ENCODE results near the gene SMARCD2. TPM values are rescaled to one million over a fixed set of nuclear protein-coding genes. Genes with fewer than 3 reads are reported as not detected.

SMARCD2 gene
- total RNA-seq, 1 donor from 2014 or later = 84.7 TPM

DNA sequence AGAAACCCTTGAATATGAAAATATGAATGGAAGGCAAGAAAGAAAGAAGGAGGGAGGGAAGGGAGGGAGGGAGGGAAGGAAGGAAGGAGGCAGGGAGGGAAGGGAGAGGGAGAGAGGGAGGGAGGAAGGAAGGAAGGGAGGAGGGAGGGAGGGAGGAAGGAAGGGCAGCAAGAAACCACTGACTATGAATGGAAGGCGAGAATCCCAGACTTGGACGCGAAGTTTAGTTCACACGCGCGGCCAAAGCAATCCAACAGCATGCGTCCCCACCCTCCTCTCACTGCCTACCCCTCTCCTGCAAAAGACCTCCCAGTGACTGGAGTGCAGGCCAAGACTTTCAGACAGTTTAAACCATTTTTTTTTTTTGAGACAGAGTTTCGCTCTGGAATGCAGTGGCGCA, 7.9 kb upstream of the SMARCD2 start:
- DNase-seq (ENCODE audit: low spot score) = no peak

DNA sequence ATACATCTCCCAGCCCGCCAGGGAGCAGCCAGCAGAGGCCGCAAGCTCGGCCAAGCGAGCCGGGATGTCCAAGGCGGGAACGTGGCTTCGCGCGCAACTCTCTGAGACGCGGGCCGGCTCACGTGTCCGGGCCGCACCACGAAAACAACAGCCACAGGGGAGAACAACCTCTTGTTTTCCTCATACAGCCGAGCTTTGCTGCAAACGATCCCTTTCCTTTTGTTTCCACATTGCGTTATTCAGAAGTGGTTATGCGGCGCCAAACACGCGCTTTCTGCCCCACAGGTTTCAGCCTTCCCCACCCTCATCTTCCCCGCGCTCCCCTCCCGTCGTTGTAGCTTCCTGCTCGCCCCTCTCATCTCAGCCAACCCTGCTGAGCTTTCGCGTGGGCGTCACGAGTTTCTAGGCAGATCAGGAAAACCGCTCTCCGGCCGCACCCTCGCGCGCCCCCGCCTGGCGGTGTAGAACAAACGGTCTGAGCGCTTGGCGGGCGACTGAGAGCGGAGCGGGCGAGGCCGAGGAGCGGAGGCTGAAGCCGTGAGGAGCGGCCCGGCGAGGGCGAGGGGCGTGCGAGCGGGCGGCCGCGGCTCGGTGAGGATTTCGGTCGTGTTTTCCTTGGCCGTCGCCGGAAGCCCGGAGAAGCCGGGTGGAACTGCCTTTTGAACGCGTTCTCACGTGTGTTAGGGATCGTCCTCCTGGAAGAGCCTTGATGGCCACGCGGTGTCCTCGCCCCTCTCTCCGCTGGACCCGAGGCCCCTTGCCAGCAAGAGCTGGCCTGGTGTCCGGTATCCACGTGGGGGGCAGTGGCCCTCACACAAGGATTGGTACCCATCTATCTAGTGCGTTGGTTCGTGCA, 6.6 kb upstream of the SMARCD2 start:
- peak; percentile 90 for DNase-seq (ENCODE audit: low spot score)

DNA sequence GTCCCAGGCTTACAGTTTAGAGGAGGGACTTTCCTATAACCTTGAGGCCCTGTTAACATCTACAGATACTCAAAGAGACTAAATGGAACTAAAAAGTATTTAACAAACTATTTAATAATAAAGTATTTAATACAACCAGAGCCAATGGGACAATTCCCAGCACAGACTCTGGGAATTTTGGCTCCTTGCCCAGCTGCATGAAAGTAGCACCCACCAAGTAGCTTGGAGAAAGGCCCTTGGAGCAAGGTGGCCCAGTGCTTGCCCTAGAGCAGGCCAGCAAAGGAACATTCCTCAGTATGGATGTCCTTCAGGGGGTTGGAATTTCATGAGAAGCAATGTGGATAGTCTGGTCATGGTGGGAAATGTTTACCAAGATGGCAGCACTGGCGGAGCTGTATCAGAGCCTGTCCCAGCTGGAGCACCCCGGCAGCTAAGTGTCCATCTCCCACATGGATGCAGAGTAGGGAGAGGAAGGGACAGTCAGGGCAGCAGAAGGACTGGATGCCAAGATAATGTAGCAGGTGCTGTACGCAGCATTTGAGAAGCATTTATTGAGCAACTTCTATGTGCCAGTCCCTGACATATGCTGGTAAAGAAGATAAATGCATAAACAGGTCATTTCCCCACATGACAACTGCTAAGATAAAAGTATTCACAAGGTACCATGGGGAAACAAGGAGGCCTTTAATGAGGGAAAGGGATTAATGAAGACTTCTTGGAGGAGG, 5.2 kb upstream of the SMARCD2 start:
- no peak for DNase-seq (ENCODE audit: low spot score)

DNA sequence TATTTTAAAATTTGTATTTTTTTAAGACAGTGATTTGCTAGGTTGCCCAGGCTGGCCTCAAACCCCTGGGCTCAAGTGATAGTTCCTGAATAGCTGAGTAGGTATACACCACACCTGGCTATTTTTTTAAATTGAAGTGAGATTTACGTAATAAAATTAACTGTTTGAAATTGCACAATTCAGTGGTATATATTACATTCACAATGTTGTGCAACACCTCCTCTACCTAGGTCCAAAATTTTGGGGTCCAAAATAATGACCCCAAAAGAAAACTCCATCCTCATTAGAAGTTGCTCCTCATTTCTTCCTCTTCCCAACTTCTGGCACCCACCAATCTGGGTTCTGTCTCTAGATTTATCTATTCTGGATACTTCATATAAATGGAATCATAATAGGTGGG, 3.0 kb upstream of the SMARCD2 start:
- DNase-seq (ENCODE audit: low spot score) = no peak

DNA sequence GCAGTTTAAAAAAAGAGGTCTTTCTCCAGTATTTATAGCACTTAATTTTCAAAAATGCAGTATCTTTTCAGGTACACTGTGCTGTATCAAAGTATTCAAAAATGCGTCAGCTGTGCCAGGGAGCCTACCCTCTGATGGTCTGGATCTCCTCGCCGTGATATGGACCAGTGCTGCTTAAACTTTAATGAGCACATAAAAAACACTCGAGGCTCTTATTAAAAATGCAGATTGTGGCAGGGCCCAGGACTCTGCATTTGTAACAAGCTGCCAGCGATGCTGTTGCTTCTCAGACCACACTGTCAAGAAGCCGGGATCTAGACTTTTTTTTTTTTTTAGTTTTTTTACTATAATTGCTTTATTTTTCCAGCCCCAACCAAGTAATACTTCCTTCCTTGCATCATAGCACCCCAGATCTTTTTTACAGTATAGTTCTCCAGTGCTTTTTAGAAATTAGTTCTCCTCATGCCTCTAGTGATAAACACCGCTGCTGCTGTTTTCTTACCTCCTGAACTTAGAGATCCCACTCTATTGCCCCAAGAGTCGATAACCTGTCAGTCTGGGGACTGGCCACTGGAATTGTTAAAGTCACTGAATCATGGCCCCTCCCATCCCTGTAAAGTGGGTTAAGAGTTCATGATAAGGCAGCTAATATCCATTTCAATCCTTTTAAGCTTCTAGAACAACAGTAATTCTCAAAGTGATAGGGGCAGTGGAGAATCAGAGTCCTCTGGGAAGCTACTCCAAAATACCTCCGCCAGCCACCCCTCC, 1.6 kb upstream of the SMARCD2 start:
- no peak for DNase-seq (ENCODE audit: low spot score)

DNA sequence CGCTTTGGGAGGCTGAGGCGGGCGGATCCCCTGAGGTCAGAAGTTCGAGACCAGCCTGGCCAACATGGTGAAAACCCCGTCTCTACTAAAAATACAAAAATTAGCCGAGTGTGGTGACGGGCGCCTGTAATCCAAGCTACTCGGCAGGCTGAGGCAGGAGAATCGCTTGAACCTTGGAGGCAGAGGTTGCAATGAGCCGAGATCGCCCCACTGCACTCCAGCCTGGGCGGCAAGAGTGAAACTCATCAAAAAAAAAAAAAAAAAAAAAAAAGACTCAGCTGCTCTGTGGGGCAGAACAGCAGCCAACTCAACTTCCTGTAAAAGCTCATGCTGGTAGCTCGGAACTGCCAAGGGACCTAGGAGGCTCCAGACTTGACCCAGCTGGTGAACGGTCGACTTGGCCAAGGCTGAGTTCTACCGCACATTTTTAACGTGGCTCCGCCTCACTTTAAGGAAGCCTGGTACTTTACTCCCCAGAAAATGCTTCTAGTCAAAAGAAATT, 953 bp upstream of the SMARCD2 start:
- DNase-seq (ENCODE audit: low spot score) = peak; percentile 35

DNA sequence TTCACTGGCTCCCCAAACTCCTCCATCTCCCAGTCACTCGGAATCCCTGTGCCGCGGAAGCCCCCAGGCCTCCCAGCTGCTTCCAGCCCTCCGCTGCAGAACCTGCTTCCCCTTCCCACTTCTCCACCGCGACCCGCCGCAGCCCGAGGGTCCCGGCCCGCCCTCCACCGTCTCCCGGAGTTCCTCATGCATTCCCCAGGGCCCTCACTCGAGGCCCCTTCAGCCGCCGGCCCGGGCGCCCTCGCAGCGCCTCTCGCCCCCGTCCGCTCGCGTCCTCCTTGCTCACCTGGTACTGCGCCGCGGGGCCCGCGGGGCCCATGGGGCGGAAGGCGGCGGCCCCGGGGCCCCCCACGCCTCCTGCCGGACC, 329 bp downstream of the SMARCD2 start:
- peak; percentile 17 for DNase-seq (ENCODE audit: low spot score)

DNA sequence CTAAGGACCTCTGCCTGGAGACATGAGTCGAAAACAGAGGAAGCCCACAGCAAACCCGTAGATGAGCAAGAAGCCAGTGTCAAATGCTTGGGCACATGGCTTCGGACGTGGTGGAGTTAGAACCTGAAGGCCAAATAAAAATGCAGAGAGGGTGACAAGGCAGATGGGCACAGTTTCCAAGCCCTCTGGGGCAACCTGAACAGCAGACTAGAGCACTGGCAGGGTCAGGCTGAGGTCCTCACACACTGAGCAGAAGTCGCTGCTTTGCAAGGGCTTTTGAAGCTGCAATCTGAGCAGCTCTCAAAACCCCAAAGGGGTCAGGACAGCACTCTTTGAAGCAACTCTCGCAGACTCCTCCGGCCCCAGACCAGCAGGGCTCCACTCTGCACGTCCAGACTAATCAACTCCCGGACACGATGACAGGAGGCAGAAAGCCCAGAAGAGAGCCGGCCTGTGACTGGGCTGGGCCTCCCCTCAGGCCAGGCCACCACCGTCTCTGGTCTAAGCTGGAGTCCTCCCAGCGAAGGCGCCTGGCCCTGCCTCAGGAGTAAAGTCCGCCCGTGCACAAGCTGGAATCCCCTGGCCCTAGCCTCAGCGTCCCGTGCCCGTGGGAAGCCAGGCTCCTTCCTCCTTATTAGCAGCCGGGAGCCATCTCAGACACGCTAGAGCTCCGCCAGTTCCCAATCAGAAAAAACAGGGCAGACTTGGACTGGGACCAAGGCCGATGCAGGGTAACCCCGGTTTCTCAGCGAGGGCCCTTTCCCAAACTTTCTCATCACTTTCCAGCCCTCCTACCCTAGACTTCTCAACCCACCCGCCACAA, 924 bp downstream of the SMARCD2 start:
- peak; percentile 49 for DNase-seq (ENCODE audit: low spot score)

- no peak for DNase-seq (ENCODE audit: low spot score)
Measured at GRCh38 chr17:63840591-63841349, 1.7 kb downstream of the SMARCD2 start.

- peak; percentile 87 for DNase-seq (ENCODE audit: low spot score)
Measured at GRCh38 chr17:63838631-63839171, 3.8 kb downstream of the SMARCD2 start.

GRCh38 chr17:63837962-63838600, 4.4 kb downstream of the SMARCD2 start:
- DNase-seq (ENCODE audit: low spot score) = no peak

GRCh38 chr17:63837480-63837879, 5.0 kb downstream of the SMARCD2 start:
- DNase-seq (ENCODE audit: low spot score) = no peak

- DNase-seq (ENCODE audit: low spot score) = no peak
Measured at GRCh38 chr17:63836811-63837210, 5.7 kb downstream of the SMARCD2 start.

- DNase-seq (ENCODE audit: low spot score) = no peak
Measured at GRCh38 chr17:63835167-63835720, 7.2 kb downstream of the SMARCD2 start.

DNA sequence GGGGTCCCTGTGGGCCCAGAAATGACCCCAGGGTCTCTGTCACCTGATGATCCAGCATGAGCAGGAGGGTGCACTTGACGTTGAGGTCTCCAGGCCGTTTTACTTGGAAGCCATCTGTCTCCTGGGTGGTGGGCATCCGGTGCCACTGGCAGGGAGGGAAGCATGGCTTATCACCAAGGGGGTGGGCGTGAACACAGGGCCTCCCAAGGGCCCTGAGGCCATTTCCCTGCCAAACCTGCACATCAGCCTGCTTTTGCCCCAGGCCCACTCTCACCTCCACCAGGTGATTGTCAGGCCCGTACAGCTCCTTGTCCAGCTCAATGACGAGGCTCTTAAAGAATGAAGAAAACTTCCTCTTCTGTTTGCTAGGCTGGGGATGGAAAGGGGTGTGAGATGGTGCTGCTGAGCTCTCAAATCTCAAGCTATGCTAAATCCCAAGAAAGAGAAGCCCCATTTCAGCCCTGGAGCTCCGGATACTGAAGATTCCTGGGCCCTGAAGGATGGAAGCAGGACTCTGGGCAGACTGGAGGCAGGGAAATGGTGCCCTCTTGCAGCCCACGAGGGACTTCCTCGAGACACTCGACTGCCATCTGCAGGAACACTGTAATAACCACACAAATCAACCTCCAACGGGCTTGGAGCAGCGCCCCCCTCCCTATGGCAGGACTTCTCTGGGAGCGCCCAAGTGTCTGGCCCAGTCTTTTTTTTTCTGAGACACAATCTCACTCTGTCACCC, 7.9 kb downstream of the SMARCD2 start:
- peak; percentile 58 for DNase-seq (ENCODE audit: low spot score)

GRCh38 chr17:63833741-63834373, 8.6 kb downstream of the SMARCD2 start:
- no peak for DNase-seq (ENCODE audit: low spot score)

- no peak for DNase-seq (ENCODE audit: low spot score)
Measured at GRCh38 chr17:63833026-63833740, 9.3 kb downstream of the SMARCD2 start.

- DNase-seq (ENCODE audit: low spot score) = no peak
Measured at GRCh38 chr17:63832455-63832854, 10.0 kb downstream of the SMARCD2 start.
